ENCODE results near the gene FADS6.
"Not testable (repeated sequence)": the region's sequence is repeated elsewhere in the genome, so short reads cannot be mapped to it uniquely, and the experiment has no call there.

FADS6 gene

DNA sequence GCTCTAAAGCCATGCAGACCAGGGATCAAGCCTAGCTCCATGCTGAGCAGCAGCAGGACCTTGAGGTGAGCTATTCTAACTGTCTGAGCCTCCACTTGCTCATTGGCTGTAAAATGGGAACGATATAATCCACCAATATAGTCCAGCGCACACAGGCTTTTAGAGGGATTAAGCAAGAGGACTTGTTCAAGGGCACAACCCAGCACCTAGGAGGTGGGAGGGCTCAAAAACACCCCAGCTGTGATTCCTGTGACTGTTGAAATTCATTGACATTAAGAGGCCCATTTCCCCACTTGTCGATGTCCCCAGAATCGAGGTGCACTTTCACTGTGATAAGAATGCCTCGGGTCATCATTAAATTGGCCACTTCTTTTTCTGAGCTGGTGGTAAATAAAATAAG lies 25.5 kb upstream of the FADS6 start:
- H3K27ac ChIP-seq: no peak overlapping the region
- no peak overlapping the region for H3K9ac ChIP-seq
- H3K36me3 ChIP-seq (ENCODE audit: control insufficient read depth, insufficient read depth, low read length): no peaks in the 10 kb centered on the region
- H3K79me2 ChIP-seq: no peaks in the 10 kb centered on the region
- H3K9me3 ChIP-seq (ENCODE audit: control insufficient read depth, low read length): no peaks in the 10 kb centered on the region
- TF ChIP-seq, protein P1, sequence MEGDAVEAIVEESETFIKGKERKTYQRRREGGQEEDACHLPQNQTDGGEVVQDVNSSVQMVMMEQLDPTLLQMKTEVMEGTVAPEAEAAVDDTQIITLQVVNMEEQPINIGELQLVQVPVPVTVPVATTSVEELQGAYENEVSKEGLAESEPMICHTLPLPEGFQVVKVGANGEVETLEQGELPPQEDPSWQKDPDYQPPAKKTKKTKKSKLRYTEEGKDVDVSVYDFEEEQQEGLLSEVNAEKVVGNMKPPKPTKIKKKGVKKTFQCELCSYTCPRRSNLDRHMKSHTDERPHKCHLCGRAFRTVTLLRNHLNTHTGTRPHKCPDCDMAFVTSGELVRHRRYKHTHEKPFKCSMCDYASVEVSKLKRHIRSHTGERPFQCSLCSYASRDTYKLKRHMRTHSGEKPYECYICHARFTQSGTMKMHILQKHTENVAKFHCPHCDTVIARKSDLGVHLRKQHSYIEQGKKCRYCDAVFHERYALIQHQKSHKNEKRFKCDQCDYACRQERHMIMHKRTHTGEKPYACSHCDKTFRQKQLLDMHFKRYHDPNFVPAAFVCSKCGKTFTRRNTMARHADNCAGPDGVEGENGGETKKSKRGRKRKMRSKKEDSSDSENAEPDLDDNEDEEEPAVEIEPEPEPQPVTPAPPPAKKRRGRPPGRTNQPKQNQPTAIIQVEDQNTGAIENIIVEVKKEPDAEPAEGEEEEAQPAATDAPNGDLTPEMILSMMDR (IDR thresholded peaks at IDR 0.05): no peak
- peaks cover 7% of the 10 kb centered on the region for H3K27me3 ChIP-seq (ENCODE audit: control insufficient read depth, insufficient read depth, low read length)
- H3K4me3 ChIP-seq (ENCODE audit: low read depth, low read length): no peak overlapping the region
- no peak overlapping the region for H3K4me2 ChIP-seq (ENCODE audit: low read length)
- no peak overlapping the region for H2AFZ ChIP-seq
- H3K4me1 ChIP-seq: no peaks in the 10 kb centered on the region

DNA sequence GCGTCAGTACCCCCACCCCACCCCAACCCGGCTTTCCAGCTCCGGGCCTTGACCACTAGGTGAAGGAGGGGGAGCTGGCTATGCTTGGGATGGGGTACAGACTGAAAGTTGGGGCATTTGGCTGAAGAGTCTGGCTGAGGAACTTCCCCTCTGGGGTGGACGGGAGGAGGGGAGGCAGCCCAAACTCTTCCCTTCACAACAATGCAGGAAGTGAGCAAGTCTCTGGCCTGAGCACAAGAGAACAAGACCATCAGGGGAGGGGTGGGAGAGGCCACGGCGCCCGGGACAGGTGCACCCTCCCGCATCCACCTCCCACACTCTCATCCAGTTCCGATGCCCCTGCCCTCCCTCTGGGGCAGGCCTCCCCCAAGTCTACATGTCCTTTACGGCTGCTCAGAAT lies 24.0 kb upstream of the FADS6 start:
- H3K79me2 ChIP-seq: no peaks in the 10 kb centered on the region

DNA sequence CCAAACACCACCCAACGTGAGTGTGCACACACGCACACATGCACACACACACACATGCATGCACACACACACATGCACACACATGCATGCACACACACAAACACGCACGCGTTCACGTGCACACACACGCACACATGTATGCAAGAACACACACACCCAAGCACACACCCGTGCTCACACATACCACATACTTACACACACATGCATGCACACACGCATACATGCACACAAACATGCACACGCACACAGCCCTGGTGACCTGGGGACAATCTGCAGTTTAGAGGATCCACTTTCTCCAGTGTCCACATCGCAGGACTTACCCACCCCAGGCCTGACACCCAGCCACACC lies 23.4 kb upstream of the FADS6 start:
- H3K9me3 ChIP-seq (ENCODE audit: control insufficient read depth, low read length): no peaks in the 10 kb centered on the region
- no peaks in the 10 kb centered on the region for H3K79me2 ChIP-seq
- TF ChIP-seq, protein P1 (IDR thresholded peaks at IDR 0.05): no peak
- H3K27ac ChIP-seq: no peak overlapping the region
- no peak overlapping the region for H3K4me2 ChIP-seq (ENCODE audit: low read length)
- H3K4me1 ChIP-seq: no peaks in the 10 kb centered on the region
- H3K36me3 ChIP-seq (ENCODE audit: control insufficient read depth, insufficient read depth, low read length): no peaks in the 10 kb centered on the region
- H3K4me3 ChIP-seq (ENCODE audit: low read depth, low read length): no peak overlapping the region
- H2AFZ ChIP-seq: no peak overlapping the region
- no peaks in the 10 kb centered on the region for H3K27me3 ChIP-seq (ENCODE audit: control insufficient read depth, insufficient read depth, low read length)
- H3K9ac ChIP-seq: no peak overlapping the region

More for the DNA sequence above, 24.0 kb upstream of the FADS6 start:
- Histone ChIP-seq H3K4me1 (no peaks in the 10 kb centered on the region), H3K4me2 (ENCODE audit: low read length) (no peak overlapping the region), H3K27ac (no peak overlapping the region), H3K9ac (no peak overlapping the region), H3K36me3 (ENCODE audit: control insufficient read depth, insufficient read depth, low read length) (no peaks in the 10 kb centered on the region), H2AFZ (no peak overlapping the region), H3K4me3 (ENCODE audit: low read depth, low read length) (no peak overlapping the region), H3K27me3 (ENCODE audit: control insufficient read depth, insufficient read depth, low read length) (peaks cover 1% of the 10 kb centered on the region), H3K9me3 (ENCODE audit: control insufficient read depth, low read length) (no peaks in the 10 kb centered on the region)
- TF ChIP-seq, protein P1 (IDR thresholded peaks at IDR 0.05): no peak

DNA sequence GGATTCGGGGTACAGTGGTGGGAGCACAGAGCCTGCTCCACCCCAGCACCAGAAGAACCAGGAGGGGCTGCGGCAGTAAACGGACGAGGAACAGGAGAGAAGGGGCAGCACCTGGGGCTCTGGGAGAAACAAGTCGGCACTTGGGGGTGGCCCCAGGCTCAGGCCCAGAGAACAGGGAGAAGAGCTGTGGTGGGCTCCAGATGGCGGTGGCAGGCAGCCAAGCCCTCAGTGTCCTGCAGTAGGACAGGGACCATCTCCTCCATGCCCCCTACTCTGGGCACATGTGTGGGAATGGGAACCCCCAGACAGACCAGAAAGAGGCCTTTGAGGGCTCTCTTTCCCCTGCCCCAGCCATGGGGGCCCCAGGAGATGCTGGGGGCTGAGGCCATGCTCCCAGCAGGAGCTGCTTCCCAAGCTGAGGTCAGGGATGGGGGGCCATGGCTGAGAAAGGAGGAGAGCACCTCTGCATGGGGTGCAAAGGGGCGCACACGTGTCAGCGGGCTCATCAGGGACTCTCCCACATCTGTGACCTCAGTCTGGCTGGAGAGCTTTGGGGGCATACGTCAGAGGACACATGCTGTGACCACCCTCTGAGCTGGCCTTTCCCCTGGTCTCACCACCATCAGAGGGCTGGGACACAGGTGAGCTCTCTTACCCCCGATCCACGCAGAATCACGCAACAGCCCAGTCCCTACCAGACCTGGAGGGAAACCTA lies 22.9 kb upstream of the FADS6 start:
- H3K4me1 ChIP-seq: no peaks in the 10 kb centered on the region
- no peaks in the 10 kb centered on the region for H3K36me3 ChIP-seq (ENCODE audit: control insufficient read depth, insufficient read depth, low read length)
- H3K27ac ChIP-seq: no peak overlapping the region
- no peak overlapping the region for H3K4me3 ChIP-seq (ENCODE audit: low read depth, low read length)
- H3K9ac ChIP-seq: no peak overlapping the region
- no peaks in the 10 kb centered on the region for H3K79me2 ChIP-seq
- H3K4me2 ChIP-seq (ENCODE audit: low read length): no peak overlapping the region
- no peaks in the 10 kb centered on the region for H3K27me3 ChIP-seq (ENCODE audit: control insufficient read depth, insufficient read depth, low read length)
- TF ChIP-seq, protein P1 (IDR thresholded peaks at IDR 0.05): no peak
- no peak overlapping the region for H2AFZ ChIP-seq
- no peaks in the 10 kb centered on the region for H3K9me3 ChIP-seq (ENCODE audit: control insufficient read depth, low read length)

DNA sequence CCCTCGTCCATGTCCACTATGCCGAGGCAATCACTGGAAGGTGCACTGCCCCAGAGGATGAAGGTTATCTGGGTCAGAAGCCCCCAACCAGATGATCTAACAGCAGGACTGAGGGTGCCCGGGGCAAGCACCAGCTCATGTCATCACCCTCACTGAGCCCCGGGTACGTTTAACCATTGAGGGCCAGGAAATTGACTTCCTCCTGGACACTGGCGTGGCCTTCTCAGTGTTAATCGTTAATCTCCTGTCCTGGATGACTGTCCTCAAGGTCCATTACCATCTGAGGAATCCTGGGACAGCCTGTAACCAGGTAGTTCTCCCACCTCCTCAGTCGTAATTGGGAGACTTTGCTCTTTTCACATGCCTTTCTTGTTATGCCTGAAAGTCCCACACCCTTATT lies 18.0 kb upstream of the FADS6 start:
- H3K79me2 ChIP-seq; H3K27me3 ChIP-seq (ENCODE audit: control insufficient read depth, insufficient read depth, low read length); H3K4me2 ChIP-seq (ENCODE audit: low read length); H3K4me1 ChIP-seq; H3K27ac ChIP-seq; H3K9ac ChIP-seq; H3K9me3 ChIP-seq (ENCODE audit: control insufficient read depth, low read length); H3K4me3 ChIP-seq (ENCODE audit: low read depth, low read length); H3K36me3 ChIP-seq (ENCODE audit: control insufficient read depth, insufficient read depth, low read length); H2AFZ ChIP-seq: not testable (repeated sequence)

DNA sequence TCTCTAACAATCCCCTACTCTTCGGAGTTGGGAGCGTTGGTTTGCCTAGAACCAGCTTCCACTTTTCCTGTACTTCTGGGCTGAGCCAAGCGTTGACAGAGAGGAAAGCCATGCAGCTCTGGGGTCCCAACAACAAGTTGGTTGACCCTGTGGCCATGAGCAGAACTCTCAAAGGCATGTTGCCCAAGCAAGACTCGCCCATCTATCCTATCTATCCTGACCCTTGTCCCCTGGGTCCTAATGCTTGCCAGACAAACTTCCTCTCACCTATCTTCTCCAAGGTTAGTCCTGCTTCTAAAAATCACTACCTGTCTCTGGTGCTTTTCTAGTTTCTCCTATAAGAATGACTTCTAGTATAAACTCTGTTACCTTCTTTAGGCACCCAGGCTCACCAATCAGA lies 15.7 kb upstream of the FADS6 start:
- not testable (repeated sequence) for H3K79me2 ChIP-seq; H3K27me3 ChIP-seq (ENCODE audit: control insufficient read depth, insufficient read depth, low read length); H3K9me3 ChIP-seq (ENCODE audit: control insufficient read depth, low read length)

More for the DNA sequence above, 15.7 kb upstream of the FADS6 start:
- not testable (repeated sequence) for H3K36me3 ChIP-seq (ENCODE audit: control insufficient read depth, insufficient read depth, low read length); H3K27ac ChIP-seq; H3K4me3 ChIP-seq (ENCODE audit: low read depth, low read length); H2AFZ ChIP-seq; H3K9ac ChIP-seq; H3K4me2 ChIP-seq (ENCODE audit: low read length); H3K4me1 ChIP-seq
